ENCODE data around the gene ARHGAP26.
"Not testable (repeated sequence)": the region's sequence is repeated elsewhere in the genome, so short reads cannot be mapped to it uniquely, and the experiment has no call there.

Gene ARHGAP26

GRCh38 chr5:142913728-142914338 is 143.7 kb downstream of the ARHGAP26 start:
- DNase-seq, result no peak

GRCh38 chr5:142915038-142915437 is 144.9 kb downstream of the ARHGAP26 start:
- no peak for DNase-seq

- DNase-seq, result no peak
Observed at GRCh38 chr5:142915813-142916424, 145.7 kb downstream of the ARHGAP26 start.

- DNase-seq, result no peak
Observed at GRCh38 chr5:142918959-142919635, 148.9 kb downstream of the ARHGAP26 start.

GRCh38 chr5:142920849-142921612 is 150.9 kb downstream of the ARHGAP26 start:
- DNase-seq, result no peak

GRCh38 chr5:142922223-142922952 is 152.2 kb downstream of the ARHGAP26 start:
- peak; percentile 23 for DNase-seq

GRCh38 chr5:142924135-142924883 is 154.1 kb downstream of the ARHGAP26 start:
- DNase-seq, result no peak

- peak; percentile 28 for DNase-seq
Observed at GRCh38 chr5:142925795-142926194, 155.6 kb downstream of the ARHGAP26 start.

GRCh38 chr5:142926549-142926948 is 156.4 kb downstream of the ARHGAP26 start:
- DNase-seq, result no peak

GRCh38 chr5:142928999-142929398 is 158.8 kb downstream of the ARHGAP26 start:
- not testable (repeated sequence) for DNase-seq

- no peak for DNase-seq
Observed at GRCh38 chr5:142929587-142929986, 159.4 kb downstream of the ARHGAP26 start.

GRCh38 chr5:142930395-142931110 is 160.4 kb downstream of the ARHGAP26 start:
- DNase-seq, result no peak

GRCh38 chr5:142931896-142932686 is 161.9 kb downstream of the ARHGAP26 start:
- no peak for DNase-seq

- no peak for DNase-seq
Observed at GRCh38 chr5:142934051-142934762, 164.0 kb downstream of the ARHGAP26 start.

- no peak for DNase-seq
Observed at GRCh38 chr5:142935014-142935413, 164.8 kb downstream of the ARHGAP26 start.

- no peak for DNase-seq
Observed at GRCh38 chr5:142937374-142937773, 167.2 kb downstream of the ARHGAP26 start.

- no peak for DNase-seq
Observed at GRCh38 chr5:142938266-142938880, 168.2 kb downstream of the ARHGAP26 start.

GRCh38 chr5:142939006-142939405 is 168.8 kb downstream of the ARHGAP26 start:
- no peak for DNase-seq

- DNase-seq, result no peak
Observed at GRCh38 chr5:142939884-142940283, 169.7 kb downstream of the ARHGAP26 start.

Data from amniotic stem cell (primary cell).